GM23338 (cell line): ENCODE results near the gene COBLL1. TPM values are rescaled to one million over a fixed set of nuclear protein-coding genes. Genes with fewer than 3 reads are reported as not detected.

Experiments
- ATAC-seq: fragments of 200-7000 bp; cut with Tn5 transposase; 3 replicates; pipeline ENCODE4 v1.9.1; 2020
- DNase-seq: peaks from one replicate; pipeline ENCODE4 v3.0.0-alpha.2; 2015; ENCODE audit warnings: low spot score
- H2AFZ ChIP-seq: fragments of 200-600 bp; sonication (generic); 2 replicates; pipeline ENCODE4 v1.8.0; 2016; ENCODE audit warnings: antibody characterized with exemption, mild to moderate bottlenecking, moderate library complexity
- H3F3A ChIP-seq: fragments of 200-600 bp; sonication (generic); replicated peaks from 2 replicates; pipeline ENCODE4 v1.8.0; 2017; ENCODE audit warnings: antibody characterized with exemption, mixed run types, low read depth
- H3K27ac ChIP-seq: fragments of 200-600 bp; sonication (generic); 2 replicates; pipeline ENCODE4 v1.6.1; 2016; ENCODE audit warnings: low read depth
- H3K27me3 ChIP-seq: fragments of 200-600 bp; sonication (generic); 2 replicates; pipeline ENCODE4 v1.8.0; 2016; ENCODE audit warnings: mild to moderate bottlenecking, mixed run types, moderate library complexity; ENCODE audit not compliant: insufficient read depth
- H3K36me3 ChIP-seq: fragments of 200-600 bp; sonication (generic); 2 replicates; pipeline ENCODE4 v1.8.0; 2016; ENCODE audit warnings: mild to moderate bottlenecking; ENCODE audit not compliant: insufficient read depth
- H3K4me1 ChIP-seq: fragments of 200-600 bp; sonication (generic); 2 replicates; pipeline ENCODE4 v1.8.0; 2016; ENCODE audit warnings: mild to moderate bottlenecking, moderate library complexity; ENCODE audit not compliant: insufficient read depth
- H3K4me2 ChIP-seq: fragments of 200-600 bp; sonication (generic); 2 replicates; pipeline ENCODE4 v1.7.1; 2017; ENCODE audit warnings: mixed run types
- H3K4me3 ChIP-seq: fragments of 200-600 bp; sonication (generic); 2 replicates; pipeline ENCODE4 v1.6.1; 2016; ENCODE audit warnings: mixed run types
- H3K79me2 ChIP-seq: fragments of 200-600 bp; sonication (generic); replicated peaks from 2 replicates; pipeline ENCODE4 v1.8.0; 2017; ENCODE audit warnings: mild to moderate bottlenecking; ENCODE audit not compliant: insufficient read depth
- H3K9me2 ChIP-seq: fragments of 200-600 bp; sonication (generic); 2 replicates; pipeline ENCODE4 v1.8.0; 2017; ENCODE audit not compliant: insufficient read depth
- H4K20me1 ChIP-seq: fragments of 200-600 bp; sonication (generic); replicated peaks from 2 replicates; pipeline ENCODE4 v1.8.0; 2017; ENCODE audit warnings: mild to moderate bottlenecking; ENCODE audit not compliant: insufficient read depth
- H3K27ac Mint-ChIP-seq: 2 replicates; pipeline ENCODE4 v1.8.0; 2020; ENCODE audit warnings: inconsistent platforms, mild to moderate bottlenecking, moderate library complexity, mixed read lengths
- H3K27me3 Mint-ChIP-seq: 3 replicates; pipeline ENCODE4 v1.8.0; 2022; ENCODE audit warnings: low read depth, mild to moderate bottlenecking, moderate library complexity, mixed read lengths, inconsistent platforms; ENCODE audit not compliant: insufficient read depth, poor library complexity
- H3K36me3 Mint-ChIP-seq: 3 replicates; pipeline ENCODE4 v1.8.0; 2021; ENCODE audit warnings: low read depth, mild to moderate bottlenecking, inconsistent platforms, moderate library complexity, mixed read lengths
- H3K4me1 Mint-ChIP-seq: 3 replicates; pipeline ENCODE4 v1.8.0; 2020; ENCODE audit warnings: mild to moderate bottlenecking, inconsistent platforms, mixed read lengths
- H3K4me3 Mint-ChIP-seq: 3 replicates; pipeline ENCODE4 v1.8.0; 2021; ENCODE audit warnings: moderate library complexity, mild to moderate bottlenecking, inconsistent platforms, mixed read lengths
- H3K9me3 Mint-ChIP-seq: 3 replicates; pipeline ENCODE4 v1.8.0; 2020; ENCODE audit warnings: moderate library complexity, mild to moderate bottlenecking, inconsistent platforms, mixed read lengths
- CREB1 ChIP-seq: fragments of 250-450 bp; sonication (Bioruptor Pico); IDR thresholded peaks from 2 replicates; pipeline ENCODE4 v1.5.0; 2020; ENCODE audit warnings: low read depth, mild to moderate bottlenecking, moderate library complexity
- CTCF ChIP-seq, 2 experiments: fragments of 200-600 bp in 1 of 2; sonication (generic) in 1 of 2; conservative IDR thresholded peaks; 2 replicates each; pipeline versions ENCODE4 v1.5.1 to v1.6.1; 2016 to 2017; ENCODE audit warnings: antibody characterized with exemption in 2 of 2, low read depth in 2 of 2, mild to moderate bottlenecking in 2 of 2, moderate library complexity in 1 of 2
- ETS1 ChIP-seq: IDR thresholded peaks from 2 replicates; pipeline ENCODE4 v1.6.1; 2016; ENCODE audit warnings: antibody characterized with exemption
- EZH2 ChIP-seq: fragments of 200-600 bp; sonication (generic); IDR thresholded peaks from one replicate; pipeline ENCODE4 v1.8.0; 2017; ENCODE audit warnings: antibody characterized with exemption, mild to moderate bottlenecking, low read depth; ENCODE audit not compliant: unreplicated experiment
- EZH2phosphoT487 ChIP-seq: fragments of 200-600 bp; sonication (generic); IDR thresholded peaks from one replicate; pipeline ENCODE4 v1.8.1; 2018; ENCODE audit warnings: antibody characterized with exemption; ENCODE audit not compliant: unreplicated experiment
- JUNB ChIP-seq: IDR thresholded peaks from one replicate; pipeline ENCODE4 v1.6.1; 2016; ENCODE audit warnings: antibody characterized with exemption; ENCODE audit not compliant: unreplicated experiment
- NANOG ChIP-seq: IDR thresholded peaks from 2 replicates; pipeline ENCODE4 v1.6.1; 2016; ENCODE audit warnings: antibody characterized with exemption, borderline replicate concordance
- POLR2AphosphoS5 ChIP-seq: IDR thresholded peaks from 2 replicates; pipeline ENCODE4 v1.6.1; 2016; ENCODE audit warnings: antibody characterized with exemption, low read depth
- REST ChIP-seq: IDR thresholded peaks from one replicate; pipeline ENCODE4 v1.6.1; 2018; ENCODE audit warnings: antibody characterized with exemption; ENCODE audit not compliant: unreplicated experiment
- STAT1 ChIP-seq: IDR thresholded peaks from one replicate; pipeline ENCODE4 v1.6.1; 2016; ENCODE audit warnings: antibody characterized with exemption; ENCODE audit not compliant: unreplicated experiment
- ZNF114 ChIP-seq: fragments of 250-450 bp; sonication (Bioruptor Pico); IDR thresholded peaks from 2 replicates; pipeline ENCODE4 v1.5.0; 2020; ENCODE audit warnings: mild to moderate bottlenecking, moderate library complexity
- ZNF331 ChIP-seq: fragments of 250-450 bp; sonication (Bioruptor Pico); IDR thresholded peaks from 2 replicates; pipeline ENCODE4 v1.5.0; 2020; ENCODE audit warnings: low read depth, mild to moderate bottlenecking, moderate library complexity
- ZNF462 ChIP-seq: fragments of 250-450 bp; sonication (Bioruptor Pico); IDR thresholded peaks from 2 replicates; pipeline ENCODE4 v1.5.0; 2020; ENCODE audit warnings: mild to moderate bottlenecking, moderate library complexity
- polyA plus RNA-seq: library from polyadenylated mRNA; unstranded; fragments of >200 nt; fragmentation: Nextera tagmentation; extraction: Ambion mirVana; gene quantifications from 2 replicates; pipeline ENCODE4 v1.2.1, GENCODE V29; 2016
- total RNA-seq: library from RNA; depleted of rRNA; stranded (reverse); fragments of >200 nt; shearing (Covaris generic); gene quantifications from 2 replicates; pipeline ENCODE4 v1.2.3, GENCODE V29; 2014

COBLL1 gene
- total and polyA plus RNA-seq, 2 experiments from 2014 or later: 2.9 to 7.4 TPM

GRCh38 chr2:164810843-164811242 lies 30.8 kb downstream of the COBLL1 start:
- H3K36me3 Mint-ChIP-seq: no peaks in the 10 kb centered on the region
- no peaks in the 10 kb centered on the region for H3F3A ChIP-seq
- H3K27ac Mint-ChIP-seq: no peak overlapping the region
- no peaks in the 10 kb centered on the region for H4K20me1 ChIP-seq
- H3K27me3 ChIP-seq: no peaks in the 10 kb centered on the region
- no peak overlapping the region for H3K4me3 Mint-ChIP-seq
- H2AFZ ChIP-seq: no peak overlapping the region
- no peaks in the 10 kb centered on the region for H3K9me3 Mint-ChIP-seq
- no peaks in the 10 kb centered on the region for H3K27me3 Mint-ChIP-seq
- TF ChIP-seq ZNF114 (CRISPR knock-in tag) (no peak), ETS1 (no peak), POLR2AphosphoS5 (no peak), CTCF (conservative IDR thresholded peaks at IDR 0.05; ENCODE audit: low read depth in 2 of 2) (no peak), ZNF462 (CRISPR knock-in tag) (no peak), JUNB (no peak), EZH2 (no peak), NANOG (no peak), CREB1 (CRISPR knock-in tag) (no peak), STAT1 (no peak), REST (no peak), ZNF331 (CRISPR knock-in tag) (no peak), EZH2phosphoT487 (no peak)
- H3K9me2 ChIP-seq: no peaks in the 10 kb centered on the region
- H3K4me2 ChIP-seq: no peak overlapping the region
- ATAC-seq (no peak), DNase-seq (no peak)
- no peaks in the 10 kb centered on the region for H3K36me3 ChIP-seq
- no peak overlapping the region for H3K27ac ChIP-seq
- no peaks in the 10 kb centered on the region for H3K4me1 ChIP-seq
- H3K79me2 ChIP-seq: no peaks in the 10 kb centered on the region
- no peak overlapping the region for H3K4me3 ChIP-seq
- no peaks in the 10 kb centered on the region for H3K4me1 Mint-ChIP-seq
